A673 (cell line): Measurements from ENCODE around the gene EBF4. TPM values are rescaled to one million over a fixed set of nuclear protein-coding genes. Genes with fewer than 3 reads are reported as not detected.

Experiments
- BruUV-seq: library from RNA; stranded (reverse); fragments of 400-500 nt; replicated peaks from 2 replicates; lab custom pipeline; 2021; lab: Mats Ljungman, UMichigan
- CTCF ChIA-PET: fragments of 300-600 bp; sonication (Branson Sonifier 250); formaldehyde crosslinking; loops from one replicate; lab custom pipeline; 2022; ENCODE audit warnings: antibody characterized with exemption; lab: Charles Lee
- POLR2A ChIA-PET: fragments of 300-600 bp; sonication (Branson Sonifier 250); formaldehyde crosslinking; loops from one replicate; lab custom pipeline; 2022; ENCODE audit warnings: antibody characterized with exemption; ENCODE audit not compliant: low non-redundant PET; lab: Charles Lee
- DNase-seq: peaks from one replicate; pipeline ENCODE4 v3.0.0-alpha.2; 2015; ENCODE audit warnings: low spot score
- H3K27ac ChIP-seq: fragments of 200-600 bp; sonication (generic); 2 replicates; pipeline ENCODE4 v1.5.1; 2016; ENCODE audit warnings: mixed run types, low read depth, mild to moderate bottlenecking, mixed read lengths, antibody characterized with exemption, low read length; ENCODE audit not compliant: poor library complexity, severe bottlenecking
- H3K27me3 ChIP-seq: fragments of 200-600 bp; sonication (generic); replicated peaks from 2 replicates; pipeline ENCODE4 v1.6.1; 2017; ENCODE audit warnings: mixed run types, low read depth, mild to moderate bottlenecking, mixed read lengths, antibody characterized with exemption, low read length; ENCODE audit not compliant: insufficient read depth, poor library complexity
- H3K36me3 ChIP-seq: fragments of 200-600 bp; sonication (generic); 2 replicates; pipeline ENCODE4 v1.6.1; 2016; ENCODE audit warnings: mixed run types, mild to moderate bottlenecking, mixed read lengths, antibody characterized with exemption, low read length; ENCODE audit not compliant: insufficient read depth, poor library complexity, severe bottlenecking
- H3K4me1 ChIP-seq: fragments of 200-600 bp; sonication (generic); 2 replicates; pipeline ENCODE4 v1.6.1; 2017; ENCODE audit warnings: mixed run types, mild to moderate bottlenecking, mixed read lengths, antibody characterized with exemption, low read length; ENCODE audit not compliant: insufficient read depth, poor library complexity, severe bottlenecking
- H3K4me3 ChIP-seq: fragments of 200-600 bp; sonication (generic); 2 replicates; pipeline ENCODE4 v1.5.1; 2016; ENCODE audit warnings: low read depth, mixed run types, mild to moderate bottlenecking, mixed read lengths, low read length; ENCODE audit not compliant: poor library complexity, severe bottlenecking
- H3K9me3 ChIP-seq: fragments of 200-600 bp; sonication (generic); 2 replicates; pipeline ENCODE4 v1.6.1; 2016; ENCODE audit warnings: mixed run types, low read depth, mild to moderate bottlenecking, mixed read lengths, antibody characterized with exemption, low read length; ENCODE audit not compliant: poor library complexity, severe bottlenecking
- EZH2 ChIP-seq: fragments of 200-600 bp; sonication (generic); IDR thresholded peaks from 2 replicates; pipeline ENCODE4 v1.6.1; 2017; ENCODE audit warnings: borderline replicate concordance, low read depth, mild to moderate bottlenecking, mixed read lengths, antibody characterized with exemption, low read length; ENCODE audit not compliant: poor library complexity, severe bottlenecking
- intact Hi-C: fragments of 100-400 bp; cut with micrococcal nuclease; formaldehyde crosslinking; loops from one replicate; pipeline ENCODE4 v1.10.0; 2022; ENCODE audit not compliant: unreplicated experiment
- total RNA-seq: library from RNA; stranded (reverse); gene quantifications from 2 replicates; pipeline ENCODE4 v1.2.3, GENCODE V29; 2021
- TF ChIP-seq, protein P1 (sequence below): fragments of 300-800, 200-600 bp; sonication (generic); conservative IDR thresholded peaks from 2 replicates; pipeline ENCODE4 v1.5.1; 2017; ENCODE audit warnings: low read depth, mild to moderate bottlenecking, antibody characterized with exemption, low read length, moderate library complexity, mixed read lengths

EBF4 gene
- total RNA-seq, 1 experiment from 2014 or later = 0.52 TPM

DNA sequence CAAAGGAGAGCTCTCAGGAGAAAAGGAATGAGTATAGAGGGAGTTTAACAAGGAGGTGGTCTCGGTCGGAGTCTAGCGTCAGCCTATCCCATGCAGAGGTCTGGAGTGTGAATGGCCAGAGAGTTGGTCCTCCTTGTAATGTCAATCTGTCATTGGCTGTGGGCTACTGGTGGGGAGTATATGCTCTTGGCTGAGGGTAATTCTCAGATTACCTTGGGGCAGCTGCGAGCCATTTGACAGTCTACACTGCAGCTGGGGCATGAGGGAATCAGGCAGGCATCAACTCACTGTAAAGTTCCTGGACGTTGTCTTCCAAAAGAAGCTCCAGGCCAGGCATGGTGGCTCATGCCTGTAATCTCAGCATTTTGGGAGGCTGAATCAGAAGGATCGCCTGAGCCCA lies 48.1 kb downstream of the EBF4 start:
- H3K4me3 ChIP-seq = no peak overlapping the region
- H3K4me1 ChIP-seq = no peaks in the 10 kb centered on the region
- no peak overlapping the region for H3K27ac ChIP-seq
- no peak for DNase-seq
- no peak for TF ChIP-seq EZH2
- TF ChIP-seq, protein P1, sequence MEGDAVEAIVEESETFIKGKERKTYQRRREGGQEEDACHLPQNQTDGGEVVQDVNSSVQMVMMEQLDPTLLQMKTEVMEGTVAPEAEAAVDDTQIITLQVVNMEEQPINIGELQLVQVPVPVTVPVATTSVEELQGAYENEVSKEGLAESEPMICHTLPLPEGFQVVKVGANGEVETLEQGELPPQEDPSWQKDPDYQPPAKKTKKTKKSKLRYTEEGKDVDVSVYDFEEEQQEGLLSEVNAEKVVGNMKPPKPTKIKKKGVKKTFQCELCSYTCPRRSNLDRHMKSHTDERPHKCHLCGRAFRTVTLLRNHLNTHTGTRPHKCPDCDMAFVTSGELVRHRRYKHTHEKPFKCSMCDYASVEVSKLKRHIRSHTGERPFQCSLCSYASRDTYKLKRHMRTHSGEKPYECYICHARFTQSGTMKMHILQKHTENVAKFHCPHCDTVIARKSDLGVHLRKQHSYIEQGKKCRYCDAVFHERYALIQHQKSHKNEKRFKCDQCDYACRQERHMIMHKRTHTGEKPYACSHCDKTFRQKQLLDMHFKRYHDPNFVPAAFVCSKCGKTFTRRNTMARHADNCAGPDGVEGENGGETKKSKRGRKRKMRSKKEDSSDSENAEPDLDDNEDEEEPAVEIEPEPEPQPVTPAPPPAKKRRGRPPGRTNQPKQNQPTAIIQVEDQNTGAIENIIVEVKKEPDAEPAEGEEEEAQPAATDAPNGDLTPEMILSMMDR = no peak
- ChIA-PET CTCF (no interaction called here), POLR2A (no interaction called here)
- H3K36me3 ChIP-seq = no peaks in the 10 kb centered on the region
- peaks cover 7% of the 10 kb centered on the region for H3K27me3 ChIP-seq
- BruUV-seq = no TSS peak
- H3K9me3 ChIP-seq = no peaks in the 10 kb centered on the region
- intact Hi-C loops = loop anchor here (10.0 kb wide), 1 partner anchor 254 kb away; no protein-coding TSS in a partner anchor

DNA sequence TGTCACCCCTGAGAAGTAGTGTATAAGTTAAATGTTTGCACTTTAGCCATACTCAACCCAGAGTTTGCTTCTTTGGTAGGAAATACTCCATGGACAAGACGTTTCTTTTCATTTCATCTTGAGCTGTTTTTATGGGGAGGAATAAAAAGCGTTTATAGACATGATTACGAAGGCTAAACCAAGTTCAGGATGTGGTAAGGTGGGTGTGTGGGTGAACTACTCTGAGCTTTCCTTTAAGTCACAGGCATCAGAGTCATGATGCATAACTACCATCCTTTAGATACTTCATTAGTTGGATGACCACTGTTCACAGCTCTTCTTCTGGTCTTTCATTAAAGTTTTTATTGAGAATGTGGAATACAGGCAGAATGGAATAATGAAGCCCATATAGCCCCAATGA lies 48.9 kb downstream of the EBF4 start:
- Histone ChIP-seq H3K27ac (no peak overlapping the region), H3K9me3 (no peaks in the 10 kb centered on the region), H3K36me3 (no peaks in the 10 kb centered on the region), H3K4me3 (no peak overlapping the region), H3K27me3 (no peaks in the 10 kb centered on the region), H3K4me1 (no peaks in the 10 kb centered on the region)
- ChIA-PET CTCF (no interaction called here), POLR2A (no interaction called here)
- intact Hi-C loops = loop anchor here (10.0 kb wide), 1 partner anchor 253 kb away; no protein-coding TSS in a partner anchor
- no peak for TF ChIP-seq EZH2
- TF ChIP-seq, protein P1 = no peak
- no peak for DNase-seq
- BruUV-seq = no TSS peak

DNA sequence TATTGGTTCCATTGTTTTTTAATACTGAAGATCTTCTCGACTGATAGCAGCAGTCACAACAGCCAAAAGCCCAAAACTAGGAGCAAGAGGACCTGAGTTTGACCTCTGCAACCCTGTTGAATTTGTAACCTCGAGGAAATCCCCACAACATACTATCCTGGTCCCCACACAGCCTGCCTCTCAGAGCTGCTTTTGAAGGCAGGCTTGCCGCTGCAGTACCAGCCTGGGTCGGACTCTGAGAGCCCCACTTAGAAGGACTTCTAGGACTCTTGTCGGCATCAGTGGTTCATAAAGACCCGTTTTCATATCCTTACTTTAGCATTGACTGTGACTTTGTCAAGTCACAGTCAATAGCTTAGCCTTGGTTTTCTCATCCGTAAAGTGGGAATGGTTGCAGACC lies 49.3 kb downstream of the EBF4 start:
- no peaks in the 10 kb centered on the region for H3K27me3 ChIP-seq
- no peak overlapping the region for H3K4me3 ChIP-seq
- no peaks in the 10 kb centered on the region for H3K9me3 ChIP-seq
- TF ChIP-seq EZH2 = no peak
- TF ChIP-seq, protein P1 = no peak
- no peaks in the 10 kb centered on the region for H3K36me3 ChIP-seq
- DNase-seq = no peak
- ChIA-PET POLR2A (no interaction called here), CTCF (no interaction called here)
- H3K4me1 ChIP-seq = no peaks in the 10 kb centered on the region
- H3K27ac ChIP-seq = no peak overlapping the region
- BruUV-seq = no TSS peak
- intact Hi-C loops = loop anchor here (10.0 kb wide), 1 partner anchor 253 kb away; no protein-coding TSS in a partner anchor
